Lung (tissue), 12 donors: ENCODE results near the gene KLHL17. TPM values are rescaled to one million over a fixed set of nuclear protein-coding genes. Genes with fewer than 3 reads are reported as not detected.
"Not testable (repeated sequence)": the region's sequence is repeated elsewhere in the genome, so short reads cannot be mapped to it uniquely, and the experiment has no call there.

ENCODE experiments used
- ATAC-seq: fragments of 200-7000 bp; cut with Tn5 transposase; one replicate; pipeline ENCODE4 v1.9.1; 2020; ENCODE audit warnings: moderate number of reproducible peaks; ENCODE audit not compliant: insufficient read depth, low FRiP score
- DNase-seq, 3 donors: peaks; one replicate each; pipeline ENCODE4 v3.0.0-alpha.2; 2013 to 2017
- H3K27ac ChIP-seq, 2 donors: one replicate each; pipeline ENCODE4 v1.5.1; 2013; ENCODE audit warnings: mild to moderate bottlenecking in 2 of 2, moderate library complexity in 2 of 2, control low read depth in 1 of 2, inconsistent platforms in 1 of 2, low read depth in 1 of 2, low read length in 1 of 2
- H3K27me3 ChIP-seq, 3 donors: one replicate each; pipeline ENCODE4 v1.5.1; 2013; ENCODE audit warnings: low read length in 2 of 3; ENCODE audit not compliant: control insufficient read depth in 3 of 3, insufficient read depth in 3 of 3
- H3K36me3 ChIP-seq, 4 donors: one replicate each; pipeline ENCODE4 v1.5.1; 2013; ENCODE audit warnings: low read length in 4 of 4, mild to moderate bottlenecking in 1 of 4, moderate library complexity in 1 of 4; ENCODE audit not compliant: control insufficient read depth in 4 of 4, insufficient read depth in 4 of 4
- H3K4me1 ChIP-seq, 5 donors: one replicate each; pipeline ENCODE4 v1.5.1; 2013; ENCODE audit warnings: low read length in 5 of 5, mild to moderate bottlenecking in 2 of 5, moderate library complexity in 1 of 5; ENCODE audit not compliant: control insufficient read depth in 5 of 5, insufficient read depth in 5 of 5
- H3K4me3 ChIP-seq: one replicate; pipeline ENCODE4 v1.5.1; 2013; ENCODE audit warnings: mild to moderate bottlenecking, control low read depth, moderate library complexity
- H3K9ac ChIP-seq, 2 donors: one replicate each; pipeline ENCODE4 v1.5.1; 2013; ENCODE audit warnings: low read length in 2 of 2, control low read depth in 1 of 2; ENCODE audit not compliant: insufficient read depth in 1 of 2
- H3K9me3 ChIP-seq, 4 donors: one replicate each; pipeline ENCODE4 v1.5.1; 2013; ENCODE audit warnings: low read length in 3 of 4, mild to moderate bottlenecking in 1 of 4, moderate library complexity in 1 of 4; ENCODE audit not compliant: control insufficient read depth in 4 of 4, insufficient read depth in 3 of 4
- CTCF ChIP-seq: IDR thresholded peaks from 2 replicates; pipeline ENCODE4 v1.5.1; 2012; ENCODE audit warnings: mild to moderate bottlenecking; ENCODE audit errors: control extremely low read depth, extremely low read depth
- WGBS, 2 donors: extraction: QIAGEN DNeasy Blood & Tissue Kit; methylation state at CpG; one replicate each; pipeline ENCODE4 v1.1.7; 2013; 5-methylcytosine and 5-hydroxymethylcytosine counted together
- polyA plus RNA-seq, 2 donors: library from polyadenylated mRNA; stranded (reverse); fragments of 200-250 nt; gene quantifications; one replicate each; pipeline ENCODE4 v1.2.1, GENCODE V29; 2013
- total RNA-seq, 2 donors: library from RNA; depleted of rRNA in 1 of 2; stranded (reverse); fragments of >200 nt in 1 of 2; gene quantifications; one replicate each; pipeline ENCODE4 v1.2.1, GENCODE V29; 2014 to 2021
- donor health status: control.
- donor health status: control.
- donor health status: Bipolar disorder and iron deficiency.
- donor health status: healthy.
- donor health status: DM: yes; HTN: yes; CAD: no.

KLHL17 gene
- total and polyA plus RNA-seq, 4 donors = 10.0 to 15.2 (median 13.0) TPM

DNA sequence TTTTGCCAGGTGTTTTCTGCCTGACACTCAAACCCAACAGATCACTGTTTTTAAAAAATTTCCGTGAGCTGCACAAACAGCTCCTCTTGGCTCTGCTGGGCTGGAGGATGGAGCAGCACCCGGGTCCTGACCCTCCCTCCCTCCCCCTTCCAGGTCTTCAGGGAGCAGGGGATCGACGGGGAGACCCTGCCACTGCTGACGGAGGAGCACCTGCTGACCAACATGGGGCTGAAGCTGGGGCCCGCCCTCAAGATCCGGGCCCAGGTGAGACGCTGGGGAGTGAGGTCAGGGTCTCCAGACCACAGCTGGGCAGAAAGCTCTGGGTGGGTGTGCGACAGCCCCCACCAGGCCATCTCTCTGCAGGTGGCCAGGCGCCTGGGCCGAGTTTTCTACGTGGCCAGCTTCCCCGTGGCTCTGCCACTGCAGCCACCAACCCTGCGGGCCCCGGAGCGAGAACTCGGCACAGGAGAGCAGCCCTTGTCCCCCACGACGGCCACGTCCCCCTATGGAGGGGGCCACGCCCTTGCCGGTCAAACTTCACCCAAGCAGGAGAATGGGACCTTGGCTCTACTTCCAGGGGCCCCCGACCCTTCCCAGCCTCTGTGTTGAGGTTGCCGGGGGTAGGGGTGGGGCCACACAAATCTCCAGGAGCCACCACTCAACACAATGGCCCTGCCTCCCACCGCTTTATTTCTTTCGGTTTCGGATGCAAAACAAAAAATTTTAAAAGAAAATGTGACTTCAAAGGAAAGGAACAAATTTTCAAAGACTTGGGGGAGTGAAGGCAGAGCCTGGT is 16.6 kb upstream of the KLHL17 start:
- 81 to 89% methylated on average over 27 of the region's 27 CpGs for whole genome bisulfite sequencing, 2 donors
- Histone ChIP-seq H3K36me3 (peaks cover 6 to 42% (median 17%) of the 10 kb centered on the region in 4 donors), H3K9ac (no peak overlapping the region), H3K27me3 (peaks cover 0 to 6% (median 0%) of the 10 kb centered on the region in 3 donors), H3K4me1 (peaks cover 0 to 56% (median 22%) of the 10 kb centered on the region in 5 donors), H3K9me3 (no peaks in the 10 kb centered on the region), H3K27ac (no peak overlapping the region), H3K4me3 (no peak overlapping the region)
- DNase-seq (no peak), ATAC-seq (no peak)
- no peak for TF ChIP-seq CTCF

GRCh38 chr1:944341-945325 is 15.8 kb upstream of the KLHL17 start:
- DNase-seq = peak; percentile 97 to 98 (median 98)
- peaks cover 0 to 4% (median 0%) of the 10 kb centered on the region in 3 donors for H3K27me3 ChIP-seq
- H3K27ac ChIP-seq = no peak overlapping the region
- H3K9ac ChIP-seq = no peak overlapping the region
- no peak overlapping the region for H3K4me3 ChIP-seq
- peaks cover 7 to 50% (median 23%) of the 10 kb centered on the region in 4 donors for H3K36me3 ChIP-seq
- peaks cover 0 to 47% (median 22%) of the 10 kb centered on the region in 5 donors for H3K4me1 ChIP-seq
- H3K9me3 ChIP-seq = peaks cover 0 to 3% (median 0%) of the 10 kb centered on the region in 4 donors
- no peak for TF ChIP-seq CTCF
- 76 to 84% methylated on average over 28 of the region's 28 CpGs for WGBS, 2 donors
- no peak for ATAC-seq

DNA sequence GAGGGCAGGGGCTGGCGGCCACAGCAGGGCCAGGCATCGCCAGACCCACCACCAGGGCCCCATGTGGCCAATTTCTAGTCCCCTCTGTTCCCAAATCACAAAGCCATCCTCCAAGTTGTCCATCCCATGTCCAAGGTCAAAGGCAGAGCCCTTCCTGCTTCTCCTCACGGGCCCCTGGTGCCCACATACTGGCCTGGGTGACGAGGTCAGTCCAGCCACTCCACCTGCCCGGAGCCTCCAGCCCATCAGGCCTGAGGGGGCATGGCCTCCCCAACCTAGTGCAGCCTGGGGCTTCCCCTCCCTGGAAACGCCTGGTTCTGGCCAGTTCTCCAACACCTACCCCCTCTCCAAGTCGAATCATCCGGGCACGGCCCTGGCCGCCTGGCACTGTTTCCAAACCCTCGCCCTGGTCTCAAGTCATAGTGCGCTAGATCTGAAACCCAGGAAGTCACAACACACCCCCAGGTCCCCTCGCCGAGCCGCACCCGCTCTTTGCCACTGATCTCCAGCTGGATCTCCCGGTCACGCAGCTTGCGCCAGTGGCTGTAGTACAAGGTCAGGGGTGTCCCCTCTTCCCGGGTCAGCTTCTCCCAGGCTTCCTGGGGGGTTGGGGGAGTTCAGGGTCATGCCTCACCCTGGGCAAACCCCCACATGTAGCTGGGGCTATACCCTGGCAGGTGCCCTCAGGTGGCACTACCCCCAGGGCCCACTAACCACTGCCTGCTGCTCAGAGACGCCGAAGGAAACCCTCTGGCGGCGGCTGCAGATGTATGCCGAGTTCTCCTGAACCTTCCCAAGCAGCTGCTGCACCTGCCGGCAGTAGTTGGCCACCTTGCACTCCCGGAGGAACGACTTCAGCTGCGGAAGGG is 14.5 kb upstream of the KLHL17 start:
- peaks cover 0 to 7% (median 0%) of the 10 kb centered on the region in 4 donors for H3K9me3 ChIP-seq
- no peak overlapping the region for H3K4me3 ChIP-seq
- H3K9ac ChIP-seq = no peak overlapping the region
- no peak for DNase-seq
- H3K4me1 ChIP-seq = peaks cover 0 to 37% (median 16%) of the 10 kb centered on the region in 5 donors
- no peak overlapping the region for H3K27ac ChIP-seq
- peaks cover 16 to 62% (median 33%) of the 10 kb centered on the region in 4 donors for H3K36me3 ChIP-seq
- WGBS, 2 donors = 92 to 93% methylated on average over 29 of the region's 29 CpGs
- no peak for ATAC-seq
- TF ChIP-seq CTCF = no peak
- H3K27me3 ChIP-seq = no peaks in the 10 kb centered on the region

- H3K9ac ChIP-seq, H3K9me3 ChIP-seq, DNase-seq, H3K27me3 ChIP-seq, H3K27ac ChIP-seq, ATAC-seq, H3K4me3 ChIP-seq: not testable (repeated sequence)
- 94 to 98% methylated on average over 13 of the region's 13 CpGs for WGBS, 2 donors
- Histone ChIP-seq H3K4me1 (peaks cover 0 to 32% (median 10%) of the 10 kb centered on the region in 5 donors), H3K36me3 (peaks cover 18 to 71% (median 35%) of the 10 kb centered on the region in 4 donors)
Observed at GRCh38 chr1:946811-947210, 13.6 kb upstream of the KLHL17 start.
